ENCODE results near the gene DLGAP1.

Gene DLGAP1

GRCh38 chr18:3857544-3857943 is 597.6 kb downstream of the DLGAP1 start:
- DNase-seq = peak; percentile 11

- no peak for DNase-seq
These were observed 599.1 kb downstream of the DLGAP1 start for GRCh38 chr18:3855966-3856365.

DNA sequence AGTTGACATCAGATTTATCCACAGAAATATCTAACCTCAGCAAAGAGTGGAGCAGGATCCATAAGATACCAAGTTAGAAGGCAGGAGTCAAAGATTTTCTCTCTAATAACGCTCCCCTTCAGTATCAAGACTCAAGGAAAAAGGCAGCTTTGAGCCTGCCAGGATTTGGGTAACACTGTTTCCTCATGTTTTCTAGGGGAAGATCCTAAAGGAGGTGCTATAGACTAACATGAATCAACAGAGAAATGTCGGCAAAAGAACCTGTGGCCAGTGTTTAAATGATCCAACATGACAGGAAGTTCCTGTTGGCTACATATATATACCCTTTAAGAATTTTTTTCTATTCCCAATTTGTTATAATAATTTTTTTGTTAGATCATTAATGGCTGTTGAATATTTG is 602.8 kb downstream of the DLGAP1 start:
- DNase-seq = peak; percentile 6

DNA sequence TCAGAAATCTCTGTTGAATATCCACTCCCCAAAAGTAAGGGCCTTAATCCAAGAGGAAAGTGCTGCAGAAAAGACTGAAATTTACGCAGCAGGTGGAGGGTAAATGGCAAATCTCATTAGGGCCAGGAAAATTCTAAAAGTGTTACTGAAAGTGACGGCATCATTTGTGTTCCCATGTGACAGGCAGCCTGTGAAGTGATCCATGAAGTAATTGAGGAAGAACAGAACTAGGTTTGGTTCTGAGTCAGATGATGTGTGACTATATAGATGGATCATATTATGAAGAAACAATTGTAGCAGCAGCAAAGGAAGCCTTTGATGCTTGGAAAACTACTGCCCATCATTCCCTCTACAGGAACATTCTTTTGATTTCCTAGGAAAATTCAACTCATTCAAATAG is 603.9 kb downstream of the DLGAP1 start:
- no peak for DNase-seq

GRCh38 chr18:3848316-3848715 is 606.8 kb downstream of the DLGAP1 start:
- no peak for DNase-seq

GRCh38 chr18:3845161-3845560 is 609.9 kb downstream of the DLGAP1 start:
- DNase-seq = no peak

DNA sequence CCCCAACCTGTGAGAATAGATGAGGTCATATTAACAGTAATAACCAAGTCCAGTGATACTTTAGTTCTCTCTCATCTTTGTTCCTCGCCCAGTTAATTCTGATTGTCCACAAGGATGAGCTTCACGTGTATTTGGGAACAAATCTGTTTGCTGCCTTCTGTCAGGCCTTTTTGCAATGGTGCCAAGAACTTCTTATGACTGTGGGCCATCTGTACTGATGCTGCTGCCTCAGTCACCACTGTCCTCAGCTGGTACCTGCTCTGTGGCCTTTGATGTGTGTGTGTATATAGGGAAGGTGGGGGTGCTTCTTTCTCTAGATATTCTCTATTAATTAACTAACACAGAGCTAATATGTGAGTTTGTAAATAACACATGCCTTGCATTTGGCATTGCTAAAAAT is 612.3 kb downstream of the DLGAP1 start:
- DNase-seq = no peak

DNA sequence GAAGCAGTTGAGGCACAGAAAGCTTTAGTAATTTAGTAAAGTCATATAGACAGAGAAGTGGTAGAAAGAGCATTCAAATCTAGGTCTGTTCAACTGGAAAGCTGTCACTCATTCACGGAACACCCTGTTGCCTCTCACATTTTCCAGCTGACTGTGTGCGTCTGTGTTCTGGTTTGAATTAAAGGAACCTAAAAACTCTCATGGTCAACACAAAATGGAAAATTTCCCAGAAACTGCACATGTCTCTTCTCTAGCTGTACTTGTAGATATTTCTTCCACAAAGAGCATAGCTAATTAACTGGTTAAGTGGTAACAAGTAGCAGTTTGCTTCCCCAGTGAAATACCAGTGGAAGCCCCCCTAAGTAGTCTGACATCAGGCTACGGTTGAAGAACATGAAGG is 614.3 kb downstream of the DLGAP1 start:
- no peak for DNase-seq

DNA sequence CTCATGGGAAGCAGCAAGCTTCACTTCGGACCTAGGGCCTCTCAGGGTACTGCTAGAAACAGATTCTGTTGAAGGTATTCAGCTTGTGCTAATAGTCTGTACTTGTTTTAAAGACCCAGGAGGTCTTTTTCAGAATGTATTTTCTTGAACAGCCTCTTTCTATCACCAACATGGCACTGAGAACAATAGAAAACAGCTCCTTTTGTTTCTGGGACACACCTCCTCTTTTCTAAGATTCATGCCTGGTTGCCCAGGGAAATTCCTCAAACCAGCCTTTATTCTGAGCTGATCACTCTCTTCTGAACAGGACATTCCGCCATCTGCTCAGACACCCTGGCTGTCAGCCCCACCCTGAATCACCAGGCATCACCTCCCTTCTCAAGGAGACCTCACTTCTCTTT is 615.5 kb downstream of the DLGAP1 start:
- no peak for DNase-seq

- DNase-seq = no peak
These were observed 618.4 kb downstream of the DLGAP1 start for GRCh38 chr18:3836483-3837335.

- DNase-seq = no peak
These were observed 623.0 kb downstream of the DLGAP1 start for GRCh38 chr18:3832025-3832638.

- no peak for DNase-seq
These were observed 624.5 kb downstream of the DLGAP1 start for GRCh38 chr18:3830604-3831003.

- DNase-seq = no peak
These were observed 627.8 kb downstream of the DLGAP1 start for GRCh38 chr18:3827236-3827845.

- DNase-seq = no peak
These were observed 629.1 kb downstream of the DLGAP1 start for GRCh38 chr18:3826021-3826420.

- DNase-seq = no peak
These were observed 631.0 kb downstream of the DLGAP1 start for GRCh38 chr18:3824101-3824500.

- no peak for DNase-seq
These were observed 632.0 kb downstream of the DLGAP1 start for GRCh38 chr18:3823073-3823472.

DNA sequence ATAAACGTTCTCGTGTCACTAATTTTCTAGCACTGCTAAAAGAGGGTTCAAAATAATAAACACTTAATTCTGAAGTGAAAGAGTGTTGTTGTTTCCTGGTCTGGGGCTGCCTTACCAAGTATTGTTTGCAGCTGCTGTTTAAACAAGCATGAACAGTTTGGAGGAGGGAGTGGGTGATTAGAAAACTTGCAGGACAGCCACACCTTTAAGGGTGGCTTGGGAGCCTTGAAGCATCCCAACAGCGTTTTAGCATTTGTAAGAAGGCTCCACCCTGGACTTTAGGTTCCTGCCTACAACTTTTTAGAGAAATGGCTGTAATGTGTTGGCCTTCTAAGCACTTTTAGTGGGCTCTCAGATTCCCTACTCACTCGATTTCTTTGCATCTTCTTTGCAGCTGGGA is 633.6 kb downstream of the DLGAP1 start:
- no peak for DNase-seq

DNA sequence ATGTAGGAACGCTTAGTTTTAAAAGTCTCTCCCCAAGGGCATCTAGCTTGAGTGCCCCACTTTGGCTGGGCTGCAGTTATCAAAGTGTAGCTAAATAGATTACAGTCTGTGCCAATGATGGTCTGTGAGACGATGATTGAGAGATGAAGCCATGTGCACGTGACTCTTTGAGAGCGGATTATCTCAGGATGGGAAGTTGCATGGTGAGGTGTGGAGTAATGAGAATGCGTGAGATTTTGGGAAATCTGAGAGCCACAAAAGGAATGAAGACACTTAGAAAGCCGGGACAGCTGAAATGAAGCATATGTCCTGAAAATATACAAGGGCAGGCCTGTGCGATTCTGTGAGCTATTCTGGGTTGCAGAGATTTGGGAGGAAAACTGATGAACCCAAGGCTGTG is 635.1 kb downstream of the DLGAP1 start:
- no peak for DNase-seq

GRCh38 chr18:3816610-3817363 is 638.3 kb downstream of the DLGAP1 start:
- DNase-seq = peak; percentile 91

DNA sequence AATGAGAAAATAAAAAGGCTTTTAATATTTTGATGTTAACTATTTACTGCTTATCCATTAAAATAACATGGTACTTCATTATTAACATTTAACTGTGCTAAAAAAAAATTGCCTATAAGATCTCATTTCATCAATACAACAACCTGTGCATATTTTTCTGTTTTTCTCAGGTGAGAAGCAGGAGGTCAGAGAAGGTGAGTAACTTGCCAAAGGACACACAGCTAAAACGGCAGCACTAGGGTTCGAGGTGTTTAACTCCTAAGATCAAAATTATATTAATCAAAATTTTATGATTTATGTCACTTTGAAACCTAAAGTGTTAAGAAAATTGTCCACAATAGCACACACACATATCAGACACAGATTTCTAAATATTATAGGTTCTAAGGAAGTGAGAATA is 639.1 kb downstream of the DLGAP1 start:
- DNase-seq = no peak

GRCh38 chr18:3814816-3815215 is 640.3 kb downstream of the DLGAP1 start:
- peak; percentile 40 for DNase-seq

DNA sequence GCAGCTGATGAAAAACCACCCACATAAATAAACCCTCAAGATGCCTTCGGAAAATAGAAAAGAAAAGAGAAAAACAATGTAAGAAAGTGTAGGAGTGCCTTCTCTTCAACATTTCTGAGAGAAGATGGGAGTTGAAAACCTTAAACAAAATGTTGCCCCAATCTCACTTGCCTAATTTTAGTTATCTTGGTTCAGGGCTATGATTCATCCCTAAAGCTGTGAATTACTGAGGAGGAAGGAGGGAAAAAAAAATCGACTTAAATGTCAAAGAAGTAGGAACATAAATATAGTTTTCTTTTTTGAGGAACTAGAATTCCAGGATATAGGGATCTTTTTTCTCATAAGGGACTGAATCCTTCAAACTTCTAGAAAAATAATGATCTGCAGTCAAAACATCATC is 644.8 kb downstream of the DLGAP1 start:
- DNase-seq = peak; percentile 13

Data from fibroblast of skin of scalp (primary cell).